Muscle of arm (tissue), 12 donors: Measurements from ENCODE around the gene CD99L2. TPM values are rescaled to one million over a fixed set of nuclear protein-coding genes. Genes with fewer than 3 reads are reported as not detected.
A peak's percentile ranks its signal among the peaks of the same experiment; 100 is the strongest.

ENCODE experiments used
- DNase-seq: peaks from one replicate; pipeline ENCODE4 v3.0.0-alpha.2; 2013
- polyA plus RNA-seq, 12 donors: library from polyadenylated mRNA; unstranded; fragments of 120-200 nt; gene quantifications; one replicate each; pipeline ENCODE4 v1.2.1, GENCODE V29; 2013; ENCODE audit not compliant: insufficient read length in 12 of 12

Gene CD99L2
- polyA plus RNA-seq, 12 donors = 31.5 to 44.0 (median 40.1) TPM; not detected in 1

GRCh38 chrX:150805736-150806135, 92.7 kb downstream of the CD99L2 start:
- no peak for DNase-seq

GRCh38 chrX:150792949-150793527, 105.4 kb downstream of the CD99L2 start:
- DNase-seq = no peak

- no peak for DNase-seq
These were observed 108.4 kb downstream of the CD99L2 start for GRCh38 chrX:150790021-150790420.

GRCh38 chrX:150781677-150782076, 116.8 kb downstream of the CD99L2 start:
- DNase-seq = no peak

GRCh38 chrX:150779385-150779784, 119.1 kb downstream of the CD99L2 start:
- DNase-seq = no peak

GRCh38 chrX:150777328-150777992, 121.0 kb downstream of the CD99L2 start:
- no peak for DNase-seq

- DNase-seq = no peak
These were observed 122.7 kb downstream of the CD99L2 start for GRCh38 chrX:150775569-150776350.

- no peak for DNase-seq
These were observed 123.5 kb downstream of the CD99L2 start for GRCh38 chrX:150774798-150775568.

GRCh38 chrX:150773634-150774033, 124.8 kb downstream of the CD99L2 start:
- DNase-seq = no peak

GRCh38 chrX:150773117-150773516, 125.4 kb downstream of the CD99L2 start:
- DNase-seq = no peak

- peak; percentile 61 for DNase-seq
These were observed 126.1 kb downstream of the CD99L2 start for GRCh38 chrX:150772150-150772970.

- no peak for DNase-seq
These were observed 127.4 kb downstream of the CD99L2 start for GRCh38 chrX:150771116-150771515.

GRCh38 chrX:150770623-150771022, 127.8 kb downstream of the CD99L2 start:
- no peak for DNase-seq

GRCh38 chrX:150769408-150769807, 129.1 kb downstream of the CD99L2 start:
- DNase-seq = no peak

GRCh38 chrX:150768580-150769190, 129.8 kb downstream of the CD99L2 start:
- DNase-seq = no peak

- DNase-seq = no peak
These were observed 130.4 kb downstream of the CD99L2 start for GRCh38 chrX:150768132-150768485.

GRCh38 chrX:150767475-150768131, 130.9 kb downstream of the CD99L2 start:
- DNase-seq = no peak

GRCh38 chrX:150767045-150767395, 131.4 kb downstream of the CD99L2 start:
- DNase-seq = no peak

GRCh38 chrX:150766351-150767044, 132.0 kb downstream of the CD99L2 start:
- no peak for DNase-seq
